CD1c-positive myeloid dendritic cell (primary cell): Measurements from ENCODE around the gene TLCD2.
A peak's percentile ranks its signal among the peaks of the same experiment; 100 is the strongest.
"Not testable (repeated sequence)": the region's sequence is repeated elsewhere in the genome, so short reads cannot be mapped to it uniquely, and the experiment has no call there.

Source experiments
- DNase-seq: peaks from one replicate; pipeline ENCODE4 v3.0.0-alpha.2; 2016; ENCODE audit errors: extremely low spot score

The TLCD2 gene

DNA sequence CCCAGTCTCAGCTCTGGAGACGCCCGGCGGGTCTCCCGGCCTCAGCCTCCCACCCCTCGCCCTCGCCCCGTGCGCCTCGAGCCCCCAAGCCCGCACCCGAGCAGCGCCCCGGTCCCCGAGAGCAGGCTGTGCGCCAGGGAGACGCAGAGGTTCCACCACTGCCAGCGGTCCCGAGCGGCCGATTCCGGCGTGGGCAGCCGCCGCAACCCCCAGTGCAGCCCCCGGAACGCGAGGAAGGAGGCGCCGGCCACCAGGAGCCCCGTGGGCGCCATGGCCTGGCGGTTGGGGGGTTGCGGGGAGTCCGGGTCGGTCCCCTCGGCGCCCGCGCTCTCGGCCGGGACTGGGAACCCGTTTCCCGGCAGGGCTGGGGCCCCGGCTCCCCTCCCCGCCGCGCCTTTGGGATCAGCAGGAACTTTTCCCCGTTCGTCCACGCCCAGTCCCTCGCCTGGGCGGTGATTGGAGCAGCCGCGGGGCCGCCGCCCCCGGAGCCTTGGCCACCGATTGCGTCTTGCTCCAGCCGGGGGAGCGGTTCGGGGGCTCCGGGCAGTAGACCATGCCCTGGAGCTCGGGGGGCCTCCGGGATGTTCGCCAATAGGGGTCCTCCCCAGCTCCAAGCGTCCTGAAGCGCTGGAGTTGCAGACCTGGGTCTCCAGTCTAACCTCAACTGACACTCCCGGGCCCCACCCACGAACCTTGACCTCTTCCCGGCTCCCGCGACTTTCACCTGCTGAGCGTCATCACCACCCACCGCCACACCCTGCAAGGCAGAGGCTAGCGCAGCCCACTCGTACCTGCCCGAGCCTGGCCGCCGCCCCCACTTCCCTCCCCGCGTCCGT lies at the start of gene TLCD2:
Gene TLCD2 (minus strand): TSS at position 407 of the 836 bp plus-strand sequence. CDS start 135 bp downstream, at position 272.
- DNase-seq: peak; percentile 51

DNA sequence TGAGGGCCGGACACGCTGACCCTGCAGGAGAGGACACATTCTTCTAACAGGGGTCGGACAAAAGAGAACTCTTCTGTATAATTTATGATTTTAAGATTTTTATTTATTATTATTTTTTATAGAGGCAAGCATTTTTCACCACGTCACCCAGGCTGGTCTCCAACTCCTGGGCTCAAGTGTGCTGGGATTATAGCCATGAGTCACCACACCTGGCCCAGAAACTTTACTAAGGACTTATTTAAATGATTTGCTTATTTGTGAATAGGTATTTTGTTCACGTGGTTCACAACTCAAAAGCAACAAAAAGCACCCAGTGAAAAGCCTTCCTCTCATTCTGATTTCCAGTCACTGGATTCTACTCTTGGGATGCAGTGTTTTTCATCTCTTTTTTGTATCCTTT lies 49.4 kb upstream of the TLCD2 start:
- DNase-seq: no peak

GRCh38 chr17:1758807-1759206 lies 48.6 kb upstream of the TLCD2 start:
- DNase-seq: peak; percentile 88

DNA sequence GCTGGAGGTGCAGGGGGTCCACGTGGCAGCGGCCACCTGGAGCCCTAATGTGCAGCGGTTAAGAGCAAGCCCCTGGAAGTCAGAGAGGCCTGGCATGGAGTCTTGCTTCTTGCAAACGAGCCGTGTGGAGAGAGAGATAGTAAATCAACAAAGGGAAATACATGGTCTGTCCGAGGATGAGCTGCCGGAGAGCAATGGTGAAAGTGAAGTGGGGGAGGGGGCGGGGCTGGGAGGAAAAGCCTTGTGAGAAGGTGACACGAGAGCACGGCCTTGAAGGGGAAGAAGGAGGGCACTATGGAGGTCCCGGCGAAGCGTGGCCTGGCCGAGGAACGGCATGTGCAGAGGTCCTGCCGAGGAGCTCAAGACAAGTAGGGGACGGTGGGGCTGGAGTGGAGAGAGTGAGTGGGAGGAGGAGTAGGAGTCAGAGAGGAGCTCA lies 45.7 kb upstream of the TLCD2 start:
- DNase-seq: no peak

DNA sequence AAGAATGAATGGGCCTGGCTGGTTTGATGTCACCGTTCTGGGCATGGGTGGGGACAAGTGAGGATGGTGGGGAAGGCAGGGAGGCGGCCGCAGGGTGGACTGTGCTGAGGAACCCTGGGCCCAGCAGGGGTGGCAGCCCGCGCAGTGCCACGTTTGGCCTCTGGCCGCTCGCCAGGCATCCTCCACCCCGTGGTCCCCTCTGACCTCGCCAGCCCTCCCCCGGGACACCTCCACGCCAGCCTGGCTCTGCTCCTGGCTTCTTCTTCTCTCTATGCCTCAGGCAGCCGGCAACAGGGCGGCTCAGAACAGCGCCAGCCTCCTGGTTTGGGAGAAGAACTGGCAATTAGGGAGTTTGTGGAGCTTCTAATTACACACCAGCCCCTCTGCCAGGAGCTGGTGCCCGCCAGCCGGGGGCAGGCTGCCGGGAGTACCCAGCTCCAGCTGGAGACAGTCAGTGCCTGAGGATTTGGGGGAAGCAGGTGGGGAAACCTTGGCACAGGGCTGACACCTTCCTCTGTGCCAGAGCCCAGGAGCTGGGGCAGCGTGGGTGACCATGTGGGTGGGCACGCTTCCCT lies 45.2 kb upstream of the TLCD2 start:
- no peak for DNase-seq

GRCh38 chr17:1754430-1755112 lies 44.4 kb upstream of the TLCD2 start:
- no peak for DNase-seq

- peak; percentile 71 for DNase-seq
These were observed 43.7 kb upstream of the TLCD2 start for GRCh38 chr17:1753767-1754429.

DNA sequence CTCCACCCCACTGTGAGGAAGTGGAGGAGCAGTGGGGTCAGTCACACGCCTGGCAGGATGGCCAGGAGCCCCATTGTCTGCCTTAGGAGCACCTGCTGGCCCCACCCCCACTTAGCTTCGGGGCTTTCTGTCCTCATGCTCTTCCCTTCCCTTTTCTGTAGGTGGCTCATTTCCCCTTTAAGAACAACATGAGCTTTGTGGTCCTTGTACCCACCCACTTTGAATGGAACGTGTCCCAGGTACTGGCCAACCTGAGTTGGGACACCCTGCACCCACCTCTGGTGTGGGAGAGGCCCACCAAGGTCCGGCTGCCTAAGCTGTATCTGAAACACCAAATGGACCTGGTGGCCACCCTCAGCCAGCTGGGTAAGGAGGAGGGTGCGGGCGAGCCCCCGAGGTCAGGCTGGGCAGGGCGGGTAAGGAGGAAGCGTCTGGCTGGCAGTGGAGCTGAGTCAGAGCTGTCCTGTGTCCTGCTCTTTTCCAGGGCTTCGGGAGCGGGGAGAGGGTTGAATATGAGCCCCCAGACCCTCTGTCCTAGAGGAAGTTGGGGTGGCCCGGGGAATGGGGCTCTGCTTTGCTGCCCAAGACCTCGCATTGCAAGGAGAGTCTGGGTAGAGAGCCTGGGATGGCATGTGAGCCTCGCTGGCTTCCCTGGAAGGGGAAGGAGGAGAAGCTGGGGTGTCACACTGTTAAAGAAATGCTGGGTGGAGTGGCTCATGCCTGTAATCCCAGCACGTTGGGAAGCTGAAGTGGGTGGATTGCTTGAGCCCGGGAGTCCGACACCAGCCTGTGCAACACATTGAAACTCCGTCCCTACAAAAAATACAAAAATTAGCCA lies 42.5 kb upstream of the TLCD2 start:
- DNase-seq: peak; percentile 70

DNA sequence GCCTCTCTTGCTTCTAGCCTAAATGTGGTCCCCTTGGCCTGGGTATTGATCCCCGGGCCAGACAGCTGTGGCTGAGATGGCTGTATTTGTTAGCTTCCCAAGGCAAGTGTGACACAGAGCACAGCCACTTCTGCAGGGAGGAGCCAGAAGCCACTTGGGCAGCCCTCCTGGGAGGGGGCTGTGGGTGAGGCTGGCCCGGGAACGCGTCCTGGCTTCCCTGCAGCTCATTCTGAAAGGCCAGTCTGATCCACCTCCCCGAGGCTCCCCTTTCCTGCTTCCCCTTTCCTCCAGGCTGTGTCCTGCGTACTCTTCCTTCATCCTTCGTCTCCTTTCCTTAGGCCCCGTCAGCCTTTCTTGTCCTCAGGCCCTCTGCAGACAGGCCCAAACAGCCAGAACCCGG lies 40.5 kb upstream of the TLCD2 start:
- DNase-seq: peak; percentile 75

DNA sequence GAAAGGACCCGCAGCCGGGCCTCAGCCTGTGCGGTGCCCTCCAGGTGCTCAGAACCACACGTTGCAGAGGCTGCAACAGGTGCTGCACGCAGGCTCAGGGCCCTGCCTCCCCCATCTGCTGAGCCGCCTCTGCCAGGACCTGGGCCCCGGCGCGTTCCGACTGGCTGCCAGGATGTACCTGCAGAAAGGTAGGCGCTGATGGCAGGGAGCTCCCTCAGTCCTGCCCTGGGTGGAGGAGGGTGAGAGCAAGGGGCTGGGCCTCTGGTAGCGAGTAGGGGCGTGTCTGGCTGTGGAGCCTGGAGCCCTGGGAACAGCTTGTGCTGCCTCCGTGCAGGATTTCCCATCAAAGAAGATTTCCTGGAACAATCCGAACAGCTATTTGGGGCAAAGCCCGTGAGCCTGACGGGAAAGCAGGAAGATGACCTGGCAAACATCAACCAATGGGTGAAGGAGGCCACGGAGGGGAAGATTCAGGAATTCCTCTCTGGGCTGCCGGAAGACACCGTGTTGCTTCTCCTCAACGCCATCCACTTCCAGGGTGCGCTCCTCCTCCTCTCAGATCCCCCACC lies 36.9 kb upstream of the TLCD2 start:
- no peak for DNase-seq

DNA sequence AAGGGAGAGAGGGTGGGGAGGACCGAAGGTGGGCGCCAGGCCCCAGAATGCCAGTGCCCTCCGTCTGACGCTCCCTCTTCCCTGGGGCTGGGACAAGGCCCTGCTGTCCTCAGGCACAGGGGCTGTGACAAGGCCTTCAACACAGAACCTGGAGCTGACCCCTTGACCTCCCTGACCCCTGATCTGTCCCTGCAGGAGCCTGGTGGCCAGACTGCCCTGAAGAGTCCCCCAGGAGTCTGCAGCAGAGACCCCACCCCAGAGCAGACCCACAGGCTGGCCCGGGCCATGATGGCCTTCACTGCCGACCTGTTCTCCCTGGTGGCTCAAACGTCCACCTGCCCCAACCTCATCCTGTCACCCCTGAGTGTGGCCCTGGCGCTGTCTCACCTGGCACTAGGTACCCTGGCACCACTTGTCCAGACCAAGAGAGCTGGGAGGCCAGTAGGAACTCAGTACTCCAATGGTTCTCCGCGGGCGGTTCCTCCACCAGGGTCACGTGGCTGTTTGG lies 35.4 kb upstream of the TLCD2 start:
- no peak for DNase-seq

DNA sequence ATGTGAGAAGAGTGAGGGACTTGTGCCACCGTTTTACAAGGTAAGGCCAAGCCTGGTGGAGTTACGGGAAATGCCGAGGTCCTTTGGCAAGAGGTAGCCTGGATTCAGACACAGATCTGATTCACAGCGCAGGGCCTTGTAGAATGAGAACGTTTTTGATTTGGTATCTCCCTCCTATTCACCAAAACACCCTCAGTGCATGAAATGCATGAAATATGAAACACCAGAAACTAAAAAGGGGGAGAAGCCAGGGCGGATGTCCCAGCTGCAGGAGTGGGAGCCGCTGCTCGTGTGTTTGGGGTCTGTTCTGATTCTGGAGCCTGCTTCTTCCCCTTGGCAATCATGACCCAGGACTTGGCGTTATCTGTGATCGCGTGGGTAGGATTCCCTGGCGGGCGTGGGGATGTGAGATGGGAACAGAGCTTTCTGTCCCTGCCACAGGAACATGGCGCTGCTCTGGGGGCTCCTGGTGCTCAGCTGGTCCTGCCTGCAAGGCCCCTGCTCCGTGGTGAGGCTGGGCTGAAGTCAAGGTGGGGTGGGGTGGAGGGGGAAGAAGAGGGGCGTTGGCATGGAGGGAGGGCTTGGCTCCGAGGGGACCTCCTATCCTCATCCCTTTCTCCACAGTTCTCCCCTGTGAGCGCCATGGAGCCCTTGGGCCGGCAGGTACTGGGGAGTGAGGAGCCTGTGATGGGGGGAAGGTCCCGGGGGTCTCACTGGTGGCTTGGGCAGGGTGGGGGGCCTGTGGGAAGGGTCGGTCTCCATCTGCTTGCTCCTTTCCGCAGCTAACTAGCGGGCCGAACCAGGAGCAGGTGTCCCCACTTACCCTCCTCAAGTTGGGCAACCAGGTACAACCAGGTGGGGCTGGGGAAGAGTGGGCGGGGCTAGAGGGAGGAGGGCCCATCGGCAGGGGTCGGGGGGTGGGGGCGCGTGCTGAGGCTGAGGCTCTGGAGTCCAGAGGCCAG lies 34.7 kb upstream of the TLCD2 start:
- DNase-seq: no peak

- no peak for DNase-seq
These were observed 32.9 kb upstream of the TLCD2 start for GRCh38 chr17:1743088-1743439.

- DNase-seq: no peak
These were observed 32.4 kb upstream of the TLCD2 start, which contains the start of gene SERPINF2 for GRCh38 chr17:1742371-1743087. TSS of gene SERPINF2 (plus strand) at chr17:1742871. CDS start at chr17:1744996, 2,125 bp downstream.

GRCh38 chr17:1741899-1742298 lies 31.7 kb upstream of the TLCD2 start:
- not testable (repeated sequence) for DNase-seq

DNA sequence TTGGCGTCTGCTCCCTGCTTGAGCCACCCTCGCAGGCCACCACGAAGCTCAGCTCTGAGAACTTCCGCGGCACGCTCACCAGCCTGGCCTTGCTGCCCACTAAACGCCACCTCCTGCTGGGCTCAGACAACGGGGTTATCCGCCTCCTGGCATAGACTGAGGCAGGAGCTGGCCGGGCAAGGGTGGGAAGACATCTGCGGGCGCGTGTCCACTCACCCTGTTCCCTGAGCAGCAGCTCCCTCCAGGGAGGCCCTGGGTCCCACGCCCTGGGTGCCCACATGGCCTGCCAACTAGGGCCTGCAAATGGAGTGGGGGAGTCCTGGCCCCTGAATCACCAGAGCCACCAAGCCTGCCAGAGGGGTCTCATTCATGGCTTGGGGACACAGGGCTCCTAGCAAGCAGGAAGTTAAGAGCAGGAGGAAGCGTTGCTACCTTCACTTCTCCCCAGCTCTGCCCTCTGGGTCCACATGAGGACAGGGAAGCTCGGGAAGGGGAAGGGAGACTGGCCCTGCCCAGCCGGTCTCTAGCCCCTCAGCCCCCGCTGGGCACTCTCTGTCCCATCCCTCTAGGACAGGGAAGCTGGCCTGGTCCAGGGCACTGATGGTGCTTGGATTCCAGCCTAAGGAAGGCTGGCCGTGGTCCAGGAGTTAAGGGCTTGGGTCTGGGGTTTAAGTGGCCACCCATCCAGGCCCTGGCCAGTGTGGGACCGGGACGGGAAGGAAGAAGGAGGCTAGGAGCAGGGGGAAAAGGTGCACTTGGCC lies 27.5 kb upstream of the TLCD2 start:
- DNase-seq: peak; percentile 62

DNA sequence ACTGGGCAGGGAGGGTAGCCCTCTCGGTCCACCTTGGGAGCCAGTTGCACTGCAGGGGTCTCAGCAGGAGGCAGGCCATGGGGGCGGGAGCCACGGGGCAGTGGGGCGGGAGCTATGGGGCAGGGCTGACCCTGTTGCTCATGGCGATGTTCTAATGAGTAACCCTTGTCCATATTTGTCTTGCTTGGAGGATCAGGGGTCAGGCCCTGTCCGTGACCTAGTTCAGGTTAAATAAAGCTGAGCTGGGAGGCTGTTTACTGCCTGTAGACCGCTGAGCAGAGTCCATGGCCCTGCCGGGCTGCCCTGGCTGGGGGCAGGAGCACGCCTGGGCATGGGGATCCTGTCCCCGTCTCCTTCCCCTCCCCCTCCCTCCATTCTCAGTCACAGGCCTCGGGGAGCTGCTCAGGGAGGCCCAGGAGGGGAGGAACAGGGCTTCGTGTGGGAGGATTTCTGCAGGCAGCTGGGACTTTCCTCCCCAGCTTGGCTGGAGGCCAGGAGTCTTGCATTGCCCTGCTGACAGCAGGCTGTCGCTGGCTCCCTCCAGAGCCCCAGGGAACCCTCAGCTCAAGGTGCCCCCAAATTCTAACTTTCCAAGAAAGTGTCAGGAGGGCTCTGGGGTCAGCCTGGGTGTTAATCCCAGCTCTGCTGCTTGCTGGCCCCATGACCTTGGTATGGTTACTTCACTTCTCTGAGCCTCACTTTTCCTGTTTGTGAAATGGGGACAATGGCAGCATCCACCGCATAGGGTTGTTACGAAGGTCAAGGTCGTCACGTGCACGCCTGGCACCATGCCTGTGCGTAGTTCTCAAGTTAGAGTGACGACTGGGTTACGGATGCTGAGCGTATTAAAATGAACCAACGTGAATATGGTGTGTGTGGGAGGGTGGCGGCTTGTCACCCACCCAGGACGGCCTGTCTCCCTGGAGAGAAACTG lies 26.4 kb upstream of the TLCD2 start:
- DNase-seq: peak; percentile 96
